ENCODE measurements around the gene MAGI3.

The MAGI3 gene

DNA sequence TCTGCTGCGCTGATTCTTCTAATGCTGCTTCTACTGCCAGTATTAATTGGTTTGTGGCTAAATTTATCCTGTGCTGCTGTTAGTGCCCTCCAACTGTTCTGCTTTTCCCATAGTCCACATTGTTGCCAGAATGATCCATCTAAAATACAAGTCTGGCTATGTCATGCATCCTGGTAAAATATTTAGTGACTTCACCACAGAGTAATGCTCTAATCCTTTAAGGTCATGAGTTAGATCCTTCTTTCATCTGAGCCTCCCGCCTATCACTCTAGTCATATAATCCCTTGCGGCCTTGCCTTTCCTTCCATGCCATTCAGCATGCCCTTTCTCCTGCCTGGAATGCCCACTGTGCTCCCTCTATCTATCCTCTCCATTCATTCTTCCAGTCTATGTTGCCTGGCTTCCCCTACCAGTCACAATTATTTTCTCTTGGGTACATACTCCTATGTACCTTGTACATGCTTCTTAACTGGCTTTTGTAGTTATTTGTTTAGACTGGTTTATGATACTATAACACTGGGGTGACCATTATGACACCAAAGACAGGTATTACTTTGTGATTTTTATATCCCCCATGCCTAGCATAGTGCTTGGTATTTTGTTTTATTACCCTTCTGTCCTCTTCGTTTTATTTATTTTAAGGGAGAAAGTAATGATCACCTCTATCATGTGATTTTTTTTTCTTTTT, 144.0 kb downstream of the MAGI3 start:
- DNase-seq (ENCODE audit: low spot score) (no peak), ATAC-seq (ENCODE audit: low read depth) (peak; percentile 82)
- H3K4me3 ChIP-seq (ENCODE audit: severe bottlenecking) = no peak overlapping the region
- no peaks in the 10 kb centered on the region for H3K36me3 ChIP-seq (ENCODE audit: low read depth)
- H3K4me1 ChIP-seq (ENCODE audit: insufficient read depth, poor library complexity, severe bottlenecking) = peaks cover 19% of the 10 kb centered on the region
- H3K9me3 ChIP-seq (ENCODE audit: severe bottlenecking) = no peaks in the 10 kb centered on the region
- H3K27me3 ChIP-seq (ENCODE audit: insufficient read depth, poor library complexity, severe bottlenecking) = no peaks in the 10 kb centered on the region
- TF ChIP-seq, protein P1, sequence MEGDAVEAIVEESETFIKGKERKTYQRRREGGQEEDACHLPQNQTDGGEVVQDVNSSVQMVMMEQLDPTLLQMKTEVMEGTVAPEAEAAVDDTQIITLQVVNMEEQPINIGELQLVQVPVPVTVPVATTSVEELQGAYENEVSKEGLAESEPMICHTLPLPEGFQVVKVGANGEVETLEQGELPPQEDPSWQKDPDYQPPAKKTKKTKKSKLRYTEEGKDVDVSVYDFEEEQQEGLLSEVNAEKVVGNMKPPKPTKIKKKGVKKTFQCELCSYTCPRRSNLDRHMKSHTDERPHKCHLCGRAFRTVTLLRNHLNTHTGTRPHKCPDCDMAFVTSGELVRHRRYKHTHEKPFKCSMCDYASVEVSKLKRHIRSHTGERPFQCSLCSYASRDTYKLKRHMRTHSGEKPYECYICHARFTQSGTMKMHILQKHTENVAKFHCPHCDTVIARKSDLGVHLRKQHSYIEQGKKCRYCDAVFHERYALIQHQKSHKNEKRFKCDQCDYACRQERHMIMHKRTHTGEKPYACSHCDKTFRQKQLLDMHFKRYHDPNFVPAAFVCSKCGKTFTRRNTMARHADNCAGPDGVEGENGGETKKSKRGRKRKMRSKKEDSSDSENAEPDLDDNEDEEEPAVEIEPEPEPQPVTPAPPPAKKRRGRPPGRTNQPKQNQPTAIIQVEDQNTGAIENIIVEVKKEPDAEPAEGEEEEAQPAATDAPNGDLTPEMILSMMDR (IDR thresholded peaks at IDR 0.05; ENCODE audit: poor library complexity, severe bottlenecking) = no peak
- H3K27ac ChIP-seq (ENCODE audit: poor library complexity, severe bottlenecking) = peak overlapping the region; percentile 36

- Histone ChIP-seq H3K4me1 (ENCODE audit: insufficient read depth, poor library complexity, severe bottlenecking) (peaks cover 19% of the 10 kb centered on the region), H3K27me3 (ENCODE audit: insufficient read depth, poor library complexity, severe bottlenecking) (no peaks in the 10 kb centered on the region), H3K4me3 (ENCODE audit: severe bottlenecking) (no peak overlapping the region), H3K36me3 (ENCODE audit: low read depth) (no peaks in the 10 kb centered on the region), H3K9me3 (ENCODE audit: severe bottlenecking) (no peaks in the 10 kb centered on the region), H3K27ac (ENCODE audit: poor library complexity, severe bottlenecking) (peak overlapping the region; percentile 36)
- TF ChIP-seq, protein P1 (IDR thresholded peaks at IDR 0.05; ENCODE audit: poor library complexity, severe bottlenecking) = no peak
- no peak for ATAC-seq (ENCODE audit: low read depth)
- no peak for DNase-seq (ENCODE audit: low spot score)
Measured at GRCh38 chr1:113534875-113535274, 144.6 kb downstream of the MAGI3 start.

GRCh38 chr1:113536182-113536780, 146.0 kb downstream of the MAGI3 start:
- DNase-seq (ENCODE audit: low spot score) (no peak), ATAC-seq (ENCODE audit: low read depth) (no peak)
- TF ChIP-seq, protein P1 (IDR thresholded peaks at IDR 0.05; ENCODE audit: poor library complexity, severe bottlenecking) = no peak
- Histone ChIP-seq H3K27me3 (ENCODE audit: insufficient read depth, poor library complexity, severe bottlenecking) (no peaks in the 10 kb centered on the region), H3K36me3 (ENCODE audit: low read depth) (no peaks in the 10 kb centered on the region), H3K4me1 (ENCODE audit: insufficient read depth, poor library complexity, severe bottlenecking) (peaks cover 22% of the 10 kb centered on the region), H3K9me3 (ENCODE audit: severe bottlenecking) (no peaks in the 10 kb centered on the region), H3K27ac (ENCODE audit: poor library complexity, severe bottlenecking) (no peak overlapping the region), H3K4me3 (ENCODE audit: severe bottlenecking) (no peak overlapping the region)

DNA sequence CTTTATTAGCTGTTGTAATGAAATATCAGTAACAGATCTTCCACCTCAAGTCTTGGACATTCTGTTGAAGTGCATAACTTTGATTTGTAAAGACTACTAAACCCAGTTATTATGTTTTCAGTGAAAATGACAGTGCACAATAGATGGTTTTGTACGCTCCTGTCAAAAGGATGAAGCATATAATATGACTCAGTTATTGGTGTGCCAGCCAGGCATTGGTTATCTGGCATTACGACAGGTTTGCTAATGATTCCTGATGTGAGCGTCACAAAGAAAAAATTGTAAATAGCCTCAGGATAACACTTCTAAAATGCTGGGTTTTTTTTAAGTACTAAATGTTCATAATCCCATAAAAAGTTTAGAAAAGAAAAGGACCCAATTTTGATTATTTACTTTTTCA, 147.9 kb downstream of the MAGI3 start:
- H3K27ac ChIP-seq (ENCODE audit: poor library complexity, severe bottlenecking) = peak overlapping the region; percentile 53
- peaks cover 40% of the 10 kb centered on the region for H3K4me1 ChIP-seq (ENCODE audit: insufficient read depth, poor library complexity, severe bottlenecking)
- H3K4me3 ChIP-seq (ENCODE audit: severe bottlenecking) = no peak overlapping the region
- TF ChIP-seq, protein P1 (IDR thresholded peaks at IDR 0.05; ENCODE audit: poor library complexity, severe bottlenecking) = no peak
- DNase-seq (ENCODE audit: low spot score) (no peak), ATAC-seq (ENCODE audit: low read depth) (0 out of 3 replicates have a peak, but pooled peaks have one; percentile 42)
- H3K36me3 ChIP-seq (ENCODE audit: low read depth) = no peaks in the 10 kb centered on the region
- no peaks in the 10 kb centered on the region for H3K9me3 ChIP-seq (ENCODE audit: severe bottlenecking)
- no peaks in the 10 kb centered on the region for H3K27me3 ChIP-seq (ENCODE audit: insufficient read depth, poor library complexity, severe bottlenecking)

DNA sequence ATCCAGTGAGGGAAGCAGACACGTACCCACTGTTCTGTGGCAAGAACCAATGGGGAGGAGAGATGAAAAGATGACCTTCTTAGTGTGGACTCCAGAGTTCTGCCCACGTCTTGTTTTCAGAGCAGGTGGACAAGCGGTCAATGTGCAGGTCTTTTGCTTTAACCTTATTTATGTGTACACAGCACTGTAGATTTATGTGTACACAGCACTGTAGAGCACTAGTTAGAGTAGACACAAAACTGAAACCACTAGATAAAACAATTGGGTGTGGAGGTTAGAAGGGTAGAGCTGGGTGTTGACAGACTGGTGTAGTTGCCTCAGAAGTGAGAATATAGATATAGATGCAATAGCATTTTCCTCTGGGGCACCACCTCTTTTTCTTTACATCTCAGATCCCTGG, 150.0 kb downstream of the MAGI3 start:
- H3K9me3 ChIP-seq (ENCODE audit: severe bottlenecking) = no peaks in the 10 kb centered on the region
- no peak overlapping the region for H3K4me3 ChIP-seq (ENCODE audit: severe bottlenecking)
- no peaks in the 10 kb centered on the region for H3K36me3 ChIP-seq (ENCODE audit: low read depth)
- no peak for DNase-seq (ENCODE audit: low spot score)
- TF ChIP-seq, protein P1 (IDR thresholded peaks at IDR 0.05; ENCODE audit: poor library complexity, severe bottlenecking) = no peak
- ATAC-seq (ENCODE audit: low read depth) = no peak
- H3K27me3 ChIP-seq (ENCODE audit: insufficient read depth, poor library complexity, severe bottlenecking) = no peaks in the 10 kb centered on the region
- peak overlapping the region; percentile 82 for H3K27ac ChIP-seq (ENCODE audit: poor library complexity, severe bottlenecking)
- H3K4me1 ChIP-seq (ENCODE audit: insufficient read depth, poor library complexity, severe bottlenecking) = peaks cover 37% of the 10 kb centered on the region
